SU-DHL-6 (cell line): ENCODE results near the gene SPSB3.

Source experiments
- CTCF ChIP-seq: fragments of 200-600 bp; sonication (generic); IDR thresholded peaks from one replicate; pipeline ENCODE4 v1.5.1; 2017; ENCODE audit warnings: antibody characterized with exemption, mild to moderate bottlenecking, low read length, moderate library complexity; ENCODE audit not compliant: insufficient read depth, poor library complexity, severe bottlenecking
- EZH2phosphoT487 ChIP-seq: fragments of 200-600 bp; sonication (generic), shearing (Covaris generic); conservative IDR thresholded peaks from 2 replicates; pipeline ENCODE4 v1.6.1; 2018; ENCODE audit warnings: mild to moderate bottlenecking, antibody characterized with exemption, low read length, moderate library complexity, mixed read lengths

GRCh38 chr16:1752853-1753252 lies 29.5 kb downstream of the SPSB3 start:
- TF ChIP-seq CTCF (no peak), EZH2phosphoT487 (no peak)
